Astrocyte (in vitro differentiated cells and primary cell): ENCODE measurements around the gene ADGRG6. TPM values are rescaled to one million over a fixed set of nuclear protein-coding genes. Genes with fewer than 3 reads are reported as not detected.

Source experiments
- DNase-seq: peaks from one replicate; pipeline ENCODE4 v3.0.0-alpha.2; 2010; ENCODE audit warnings: low read depth
- FAIRE-seq: peaks from 2 replicates; lab custom pipeline; 2011; peaks lifted over from hg19 to GRCh38; lab: Jason Lieb, UNC
- H2AFZ ChIP-seq: 2 replicates; pipeline ENCODE4 v1.6.0; 2012; ENCODE audit warnings: low read depth, low read length, inconsistent platforms
- H3K27ac ChIP-seq: 2 replicates; pipeline ENCODE4 v1.5.1; 2011; ENCODE audit warnings: low read depth, low read length, inconsistent platforms
- H3K27me3 ChIP-seq: 2 replicates; pipeline ENCODE4 v1.6.0; 2011; ENCODE audit warnings: low read length, inconsistent platforms; ENCODE audit not compliant: insufficient read depth
- H3K36me3 ChIP-seq: 2 replicates; pipeline ENCODE4 v1.5.1; 2011; ENCODE audit warnings: low read length, inconsistent platforms; ENCODE audit not compliant: insufficient read depth
- H3K4me1 ChIP-seq: 2 replicates; pipeline ENCODE4 v1.5.1; 2011; ENCODE audit warnings: low read length, inconsistent platforms; ENCODE audit not compliant: insufficient read depth
- H3K4me2 ChIP-seq: 2 replicates; pipeline ENCODE4 v1.6.0; 2012; ENCODE audit warnings: low read length, inconsistent platforms
- H3K4me3 ChIP-seq: 2 replicates; pipeline ENCODE4 v1.5.1; 2011; ENCODE audit warnings: low read depth, mild to moderate bottlenecking, low read length, inconsistent platforms; ENCODE audit not compliant: insufficient read depth
- H3K79me2 ChIP-seq: 2 replicates; pipeline ENCODE4 v1.6.0; 2012; ENCODE audit warnings: mild to moderate bottlenecking, low read length, inconsistent platforms; ENCODE audit not compliant: insufficient read depth
- H3K9ac ChIP-seq: 2 replicates; pipeline ENCODE4 v1.6.0; 2012; ENCODE audit warnings: mild to moderate bottlenecking, low read length, inconsistent platforms
- H3K9me3 ChIP-seq: 2 replicates; pipeline ENCODE4 v1.5.1; 2012; ENCODE audit warnings: low read depth, mild to moderate bottlenecking, low read length, inconsistent platforms; ENCODE audit not compliant: insufficient read depth
- H4K20me1 ChIP-seq: 2 replicates; pipeline ENCODE4 v1.6.0; 2012; ENCODE audit warnings: low read length, inconsistent platforms; ENCODE audit not compliant: insufficient read depth
- H3K27ac Mint-ChIP-seq: one replicate; pipeline ENCODE4 v1.8.0; 2021; ENCODE audit warnings: mild to moderate bottlenecking, mixed read lengths; ENCODE audit not compliant: unreplicated experiment
- H3K27me3 Mint-ChIP-seq: one replicate; pipeline ENCODE4 v1.8.0; 2021; ENCODE audit warnings: low read depth, mixed read lengths; ENCODE audit not compliant: unreplicated experiment
- H3K36me3 Mint-ChIP-seq: one replicate; pipeline ENCODE4 v1.8.0; 2021; ENCODE audit warnings: low read depth, mixed read lengths; ENCODE audit not compliant: unreplicated experiment
- H3K4me1 Mint-ChIP-seq: one replicate; pipeline ENCODE4 v1.8.0; 2021; ENCODE audit warnings: low read depth, mixed read lengths; ENCODE audit not compliant: unreplicated experiment
- H3K4me3 Mint-ChIP-seq: one replicate; pipeline ENCODE4 v1.8.0; 2021; ENCODE audit warnings: mild to moderate bottlenecking, moderate library complexity, mixed read lengths; ENCODE audit not compliant: unreplicated experiment
- H3K9me3 Mint-ChIP-seq: one replicate; pipeline ENCODE4 v1.8.0; 2021; ENCODE audit warnings: mild to moderate bottlenecking, mixed read lengths; ENCODE audit not compliant: unreplicated experiment
- CTCF ChIP-seq: IDR thresholded peaks from 2 replicates; pipeline ENCODE4 v1.5.1; 2011; ENCODE audit warnings: low read depth, mild to moderate bottlenecking, inconsistent platforms, low read length, moderate library complexity; ENCODE audit not compliant: insufficient read depth
- EZH2 ChIP-seq: IDR thresholded peaks from 2 replicates; pipeline ENCODE4 v1.6.1; 2012; ENCODE audit warnings: mild to moderate bottlenecking, low read length, inconsistent platforms; ENCODE audit not compliant: insufficient read depth
- total RNA-seq: library from RNA; stranded (reverse); gene quantifications from 2 replicates; pipeline ENCODE4 v1.2.1, GENCODE V29; 2021

ADGRG6 gene
- total RNA-seq, 1 donor from 2014 or later, result 98.2 TPM

DNA sequence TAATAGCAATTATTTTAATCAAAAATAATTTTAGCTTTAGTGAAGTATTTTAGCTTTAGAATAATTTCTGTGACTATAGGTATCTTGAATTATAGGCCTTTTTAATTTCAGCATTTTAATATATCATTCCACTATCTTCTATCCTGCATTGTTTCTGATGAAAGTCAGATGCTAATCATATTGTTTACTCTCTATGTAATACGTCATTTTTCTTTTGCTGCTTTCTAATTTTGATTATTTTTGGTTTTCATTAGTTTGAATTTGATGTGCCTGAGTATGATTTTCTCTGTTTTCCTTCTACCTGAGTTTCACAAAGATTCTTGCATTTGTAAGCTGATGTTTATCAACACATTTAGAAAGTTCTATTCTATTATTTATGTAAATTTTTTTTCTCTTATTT, 17.4 kb upstream of the ADGRG6 start:
- Histone ChIP-seq H3K4me3 (no peak overlapping the region), H3K4me1 (no peaks in the 10 kb centered on the region), H3K9ac (no peak overlapping the region), H2AFZ (no peak overlapping the region), H3K36me3 (no peaks in the 10 kb centered on the region), H3K9me3 (no peaks in the 10 kb centered on the region), H3K27me3 (no peaks in the 10 kb centered on the region), H4K20me1 (no peaks in the 10 kb centered on the region), H3K27ac (no peak overlapping the region), H3K79me2 (no peaks in the 10 kb centered on the region), H3K4me2 (no peak overlapping the region)
- Mint-ChIP-seq H3K4me3 (no peak overlapping the region), H3K27ac (no peak overlapping the region), H3K36me3 (no peaks in the 10 kb centered on the region), H3K9me3 (peaks cover 4% of the 10 kb centered on the region), H3K4me1 (peaks cover 4% of the 10 kb centered on the region), H3K27me3 (no peaks in the 10 kb centered on the region)
- no peak for DNase-seq
- no peak for FAIRE-seq
- TF ChIP-seq EZH2 (no peak), CTCF (no peak)

DNA sequence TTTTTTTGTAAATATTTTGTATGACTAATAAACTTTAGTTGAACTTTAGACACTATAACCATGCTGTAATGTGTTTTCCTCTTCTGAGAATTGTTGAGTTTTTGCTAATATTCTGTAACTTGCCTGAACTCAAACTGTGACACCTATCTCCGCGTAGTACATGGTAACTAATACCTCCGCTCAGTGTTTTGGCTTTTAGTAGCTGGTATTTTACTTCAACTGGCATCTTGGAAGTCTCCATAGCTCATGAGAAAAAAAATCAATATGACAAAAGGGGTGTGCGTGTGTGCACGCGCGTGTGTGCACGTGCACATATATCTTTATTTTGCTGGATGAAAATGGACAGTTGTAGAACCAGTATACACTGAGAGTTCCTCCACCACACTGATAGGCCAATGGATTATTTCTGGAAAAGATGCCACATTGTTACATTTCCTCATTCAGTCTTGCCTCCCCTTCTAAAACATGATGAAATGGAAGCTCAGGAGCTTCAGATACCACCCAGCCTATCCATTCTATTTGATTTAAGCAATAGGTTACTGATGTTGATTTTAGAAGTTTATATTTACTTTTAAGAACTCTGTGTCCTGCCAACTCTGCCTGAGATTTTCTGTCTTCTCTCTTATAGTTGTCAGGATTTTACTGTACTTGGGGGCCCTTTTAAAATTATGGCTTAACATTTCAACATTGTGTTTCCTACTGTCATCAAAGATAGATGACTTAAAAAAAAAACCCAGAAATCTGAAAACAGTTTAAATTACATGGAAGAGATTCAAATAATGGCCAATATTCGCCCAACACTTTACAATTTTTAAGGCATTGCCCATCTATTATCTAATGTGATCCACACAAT, 16.3 kb upstream of the ADGRG6 start:
- Histone ChIP-seq H3K27me3 (no peaks in the 10 kb centered on the region), H3K4me1 (no peaks in the 10 kb centered on the region), H3K27ac (no peak overlapping the region), H3K4me3 (no peak overlapping the region), H3K79me2 (no peaks in the 10 kb centered on the region), H3K9ac (no peak overlapping the region), H3K4me2 (no peak overlapping the region), H3K9me3 (no peaks in the 10 kb centered on the region), H2AFZ (no peak overlapping the region), H3K36me3 (no peaks in the 10 kb centered on the region), H4K20me1 (no peaks in the 10 kb centered on the region)
- peaks cover 4% of the 10 kb centered on the region for H3K9me3 Mint-ChIP-seq
- no peaks in the 10 kb centered on the region for H3K4me1 Mint-ChIP-seq
- DNase-seq, result no peak
- FAIRE-seq, result no peak
- H3K27ac Mint-ChIP-seq, result no peak overlapping the region
- H3K4me3 Mint-ChIP-seq, result no peak overlapping the region
- H3K36me3 Mint-ChIP-seq, result no peaks in the 10 kb centered on the region
- no peaks in the 10 kb centered on the region for H3K27me3 Mint-ChIP-seq
- TF ChIP-seq CTCF, result no peak

GRCh38 chr6:142286088-142286409, 15.8 kb upstream of the ADGRG6 start:
- H3K79me2 ChIP-seq, result no peaks in the 10 kb centered on the region
- H3K4me3 Mint-ChIP-seq, result no peak overlapping the region
- DNase-seq, result no peak
- no peak overlapping the region for H3K27ac Mint-ChIP-seq
- no peaks in the 10 kb centered on the region for H3K4me1 Mint-ChIP-seq
- FAIRE-seq, result no peak
- H3K36me3 ChIP-seq, result no peaks in the 10 kb centered on the region
- peaks cover 4% of the 10 kb centered on the region for H3K9me3 Mint-ChIP-seq
- H3K27me3 ChIP-seq, result no peaks in the 10 kb centered on the region
- no peak overlapping the region for H2AFZ ChIP-seq
- H3K27ac ChIP-seq, result no peak overlapping the region
- H3K36me3 Mint-ChIP-seq, result no peaks in the 10 kb centered on the region
- no peak overlapping the region for H3K9ac ChIP-seq
- no peak overlapping the region for H3K4me3 ChIP-seq
- no peaks in the 10 kb centered on the region for H4K20me1 ChIP-seq
- no peaks in the 10 kb centered on the region for H3K9me3 ChIP-seq
- no peaks in the 10 kb centered on the region for H3K27me3 Mint-ChIP-seq
- no peaks in the 10 kb centered on the region for H3K4me1 ChIP-seq
- TF ChIP-seq CTCF, result no peak
- no peak for TF ChIP-seq EZH2
- H3K4me2 ChIP-seq, result no peak overlapping the region
